Measurements from ENCODE around the gene PIH1D2. TPM values are rescaled to one million over a fixed set of nuclear protein-coding genes. Genes with fewer than 3 reads are reported as not detected.

Gene PIH1D2
- total and polyA plus RNA-seq, 9 of the 15 experiments (the other 6 are each of a cell fraction or from before 2014, with no cell fraction given), result 1.5 to 5.4 (median 3.0) TPM

DNA sequence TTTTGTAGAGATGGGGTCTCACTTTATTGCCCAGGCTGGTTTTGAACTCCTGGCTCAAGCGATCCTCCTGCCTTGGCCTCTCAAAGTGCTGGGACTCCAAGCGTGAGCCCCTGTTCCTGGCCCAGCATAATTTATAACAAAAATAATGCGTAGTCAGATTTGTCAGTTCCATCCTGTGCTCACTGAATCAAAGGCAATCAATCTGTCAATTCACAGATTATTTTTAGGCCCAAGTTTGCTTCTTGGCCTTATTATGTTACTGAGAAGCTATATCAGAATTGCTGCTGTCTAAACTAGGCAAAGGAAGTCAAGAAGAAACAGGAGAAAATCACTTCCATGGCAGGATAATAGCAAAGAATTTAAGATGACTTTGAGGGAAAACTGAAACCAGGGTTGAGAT is 39.9 kb downstream of the PIH1D2 start:
- H3K9me3 ChIP-seq (replicated peaks; ENCODE audit: control insufficient read depth, insufficient read depth, low read depth, low read length), result no peaks in the 10 kb centered on the region
- POLR2A ChIA-PET, result interaction anchor here (0.6 to 1.9 kb wide), 4 partner anchors 9 to 129 kb away, joined by 3 to 10 read pairs (median 4); partner anchors contain the start of gene DLAT
- ATAC-seq (no peak), FAIRE-seq (no peak), DNase-seq (ENCODE audit: extremely low read depth in 1 of 4, low spot score in 3 of 4) (no peak)
- no peak overlapping the region for H2AFZ ChIP-seq (ENCODE audit: low read depth, low read length)
- H3K79me2 ChIP-seq (ENCODE audit: control insufficient read depth, insufficient read depth, low read length), result peaks cover 23% of the 10 kb centered on the region
- no peaks in the 10 kb centered on the region for H3K9me1 ChIP-seq (ENCODE audit: control insufficient read depth, insufficient read depth, low read length)
- intact Hi-C loops (cut with micrococcal nuclease), result no loop called here
- CTCF ChIA-PET (ENCODE audit: low intra/inter-chr PET ratio), result no interaction called here
- peaks cover 87% of the 10 kb centered on the region for H3K36me3 ChIP-seq (ENCODE audit: control insufficient read depth, insufficient read depth, low read length)
- no peak for TF ChIP-seq HDGF (IDR thresholded peaks at IDR 0.05)
- TF ChIP-seq, protein P1, sequence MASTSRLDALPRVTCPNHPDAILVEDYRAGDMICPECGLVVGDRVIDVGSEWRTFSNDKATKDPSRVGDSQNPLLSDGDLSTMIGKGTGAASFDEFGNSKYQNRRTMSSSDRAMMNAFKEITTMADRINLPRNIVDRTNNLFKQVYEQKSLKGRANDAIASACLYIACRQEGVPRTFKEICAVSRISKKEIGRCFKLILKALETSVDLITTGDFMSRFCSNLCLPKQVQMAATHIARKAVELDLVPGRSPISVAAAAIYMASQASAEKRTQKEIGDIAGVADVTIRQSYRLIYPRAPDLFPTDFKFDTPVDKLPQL (IDR thresholded peaks at IDR 0.05; ENCODE audit: extremely low read depth, insufficient read length), result no peak
- no peak for TF ChIP-seq ZNF445 (CRISPR knock-in tag; IDR thresholded peaks at IDR 0.05; ENCODE audit: low read depth)
- TF ChIP-seq RBM17 (IDR thresholded peaks at IDR 0.05; ENCODE audit: borderline replicate concordance, low read depth, low read length), result no peak
- TF ChIP-seq HNRNPUL1 (IDR thresholded peaks at IDR 0.05; ENCODE audit: low read length), result no peak
- no peak for TF ChIP-seq BACH1 (tag; IDR thresholded peaks at IDR 0.05)
- TF ChIP-seq NELFE (IDR thresholded peaks at IDR 0.05; ENCODE audit: insufficient read depth, insufficient read length), result no peak
- TF ChIP-seq ZFP36 (IDR thresholded peaks at IDR 0.05; ENCODE audit: low read depth, low read length, partially characterized antibody), result no peak
- H3K27ac ChIP-seq (ENCODE audit: extremely low read depth, low read depth, low read length), result no peak overlapping the region
- H3K27me3 ChIP-seq (ENCODE audit: control insufficient read depth in 2 of 2, insufficient read depth in 2 of 2, low read length in 2 of 2), result no peaks in the 10 kb centered on the region
- H3K4me3 ChIP-seq, result no peak overlapping the region
- 95% methylated on average over 3 of the region's 3 CpGs for WGBS (ENCODE audit: insufficient coverage, low coverage, missing lambda C conversion rate)
- H4K20me1 ChIP-seq (replicated peaks; ENCODE audit: control insufficient read depth, insufficient read depth, low read length), result no peaks in the 10 kb centered on the region
- H3K4me2 ChIP-seq (ENCODE audit: insufficient read depth, low read length), result no peak overlapping the region
- no peak overlapping the region for H3K9ac ChIP-seq (ENCODE audit: insufficient read depth in 1 of 2, low read depth in 2 of 2, low read length in 2 of 2)
- no peaks in the 10 kb centered on the region for H3K4me1 ChIP-seq (replicated peaks in 1 of 2; ENCODE audit: control insufficient read depth in 2 of 2, insufficient read depth in 2 of 2, low read length in 2 of 2)
- no TSS peak for BruUV-seq (replicated peaks)
- in situ Hi-C loops (cut with MboI), result no loop called here
